SK-N-MC (cell line): ENCODE data around the gene TOP1.

ENCODE experiments used
- DNase-seq: peaks from one replicate; pipeline ENCODE4 v3.0.0-alpha.2; 2011; ENCODE audit warnings: low read depth, low spot score
- H3K27ac ChIP-seq: fragments of 200-600 bp; sonication (generic); 2 replicates; pipeline ENCODE4 v1.5.1; 2016; ENCODE audit warnings: mixed run types
- H3K36me3 ChIP-seq: fragments of 200-600 bp; sonication (generic); 2 replicates; pipeline ENCODE4 v1.6.1; 2017; ENCODE audit warnings: antibody characterized with exemption, low read length, mixed read lengths; ENCODE audit not compliant: insufficient read depth
- H3K4me3 ChIP-seq: fragments of 200-600 bp; sonication (generic); 2 replicates; pipeline ENCODE4 v1.5.1; 2016
- H3K9ac ChIP-seq: fragments of 200-600 bp; sonication (generic); 2 replicates; pipeline ENCODE4 v1.8.0; 2017; ENCODE audit warnings: mixed run types, mixed read lengths; ENCODE audit not compliant: insufficient read length
- H3K9me3 ChIP-seq: fragments of 200-600 bp; sonication (generic); 2 replicates; pipeline ENCODE4 v1.6.1; 2017; ENCODE audit warnings: low read depth, mild to moderate bottlenecking, antibody characterized with exemption, low read length, moderate library complexity, mixed read lengths
- EZH2 ChIP-seq: fragments of 200-600 bp; sonication (generic); IDR thresholded peaks from one replicate; pipeline ENCODE4 v1.6.1; 2017; ENCODE audit warnings: antibody characterized with exemption
- FOXP2 ChIP-seq: optimal IDR thresholded peaks from 2 replicates; pipeline ENCODE3; 2011; ENCODE audit warnings: mild to moderate bottlenecking, moderate library complexity; ENCODE audit not compliant: insufficient read depth; ENCODE audit errors: extremely low read length, control extremely low read depth
- POLR2AphosphoS5 ChIP-seq: IDR thresholded peaks from 2 replicates; pipeline ENCODE4 v1.6.1; 2012; ENCODE audit warnings: mild to moderate bottlenecking, low read depth, low read length, borderline replicate concordance

TOP1 gene

GRCh38 chr20:40990542-40991120, 38.0 kb upstream of the TOP1 start:
- Histone ChIP-seq H3K4me3 (no peak overlapping the region), H3K9me3 (no peaks in the 10 kb centered on the region), H3K36me3 (no peaks in the 10 kb centered on the region), H3K27ac (no peak overlapping the region), H3K9ac (no peak overlapping the region)
- TF ChIP-seq FOXP2, result no peak
- no peak for TF ChIP-seq EZH2
- no peak for TF ChIP-seq POLR2AphosphoS5
- no peak for DNase-seq

- no peaks in the 10 kb centered on the region for H3K36me3 ChIP-seq
- H3K4me3 ChIP-seq, result no peak overlapping the region
- H3K27ac ChIP-seq, result no peak overlapping the region
- TF ChIP-seq EZH2 (no peak), FOXP2 (no peak), POLR2AphosphoS5 (no peak)
- DNase-seq, result no peak
- no peaks in the 10 kb centered on the region for H3K9me3 ChIP-seq
- no peak overlapping the region for H3K9ac ChIP-seq
Measured at GRCh38 chr20:40991181-40991889, 37.3 kb upstream of the TOP1 start.

- no peak for DNase-seq
- no peaks in the 10 kb centered on the region for H3K9me3 ChIP-seq
- no peak overlapping the region for H3K4me3 ChIP-seq
- TF ChIP-seq EZH2, result no peak
- TF ChIP-seq POLR2AphosphoS5, result no peak
- no peak for TF ChIP-seq FOXP2
- no peak overlapping the region for H3K27ac ChIP-seq
- H3K9ac ChIP-seq, result no peak overlapping the region
- H3K36me3 ChIP-seq, result no peaks in the 10 kb centered on the region
Measured at GRCh38 chr20:40992349-40993113, 36.1 kb upstream of the TOP1 start.

GRCh38 chr20:40993794-40994540, 34.7 kb upstream of the TOP1 start:
- Histone ChIP-seq H3K9me3 (no peaks in the 10 kb centered on the region), H3K9ac (no peak overlapping the region), H3K36me3 (no peaks in the 10 kb centered on the region), H3K4me3 (no peak overlapping the region), H3K27ac (no peak overlapping the region)
- no peak for TF ChIP-seq FOXP2
- TF ChIP-seq EZH2, result no peak
- no peak for TF ChIP-seq POLR2AphosphoS5
- DNase-seq, result no peak

- TF ChIP-seq POLR2AphosphoS5 (no peak), EZH2 (no peak), FOXP2 (no peak)
- DNase-seq, result no peak
- H3K4me3 ChIP-seq, result no peak overlapping the region
- H3K9ac ChIP-seq, result no peak overlapping the region
- no peaks in the 10 kb centered on the region for H3K36me3 ChIP-seq
- H3K27ac ChIP-seq, result no peak overlapping the region
- no peaks in the 10 kb centered on the region for H3K9me3 ChIP-seq
Measured at GRCh38 chr20:40996326-40996725, 32.3 kb upstream of the TOP1 start.

GRCh38 chr20:40997116-40997515, 31.5 kb upstream of the TOP1 start:
- Histone ChIP-seq H3K27ac (no peak overlapping the region), H3K36me3 (no peaks in the 10 kb centered on the region), H3K9me3 (no peaks in the 10 kb centered on the region), H3K9ac (no peak overlapping the region), H3K4me3 (no peak overlapping the region)
- no peak for DNase-seq
- TF ChIP-seq FOXP2, result no peak
- no peak for TF ChIP-seq POLR2AphosphoS5
- no peak for TF ChIP-seq EZH2

GRCh38 chr20:40999841-41000240, 28.8 kb upstream of the TOP1 start:
- no peaks in the 10 kb centered on the region for H3K36me3 ChIP-seq
- no peak for DNase-seq
- no peaks in the 10 kb centered on the region for H3K9me3 ChIP-seq
- no peak for TF ChIP-seq EZH2
- TF ChIP-seq POLR2AphosphoS5, result no peak
- no peak for TF ChIP-seq FOXP2
- no peak overlapping the region for H3K4me3 ChIP-seq
- no peak overlapping the region for H3K27ac ChIP-seq
- H3K9ac ChIP-seq, result no peak overlapping the region

- no peaks in the 10 kb centered on the region for H3K9me3 ChIP-seq
- H3K4me3 ChIP-seq, result no peak overlapping the region
- DNase-seq, result no peak
- H3K9ac ChIP-seq, result no peak overlapping the region
- H3K36me3 ChIP-seq, result no peaks in the 10 kb centered on the region
- no peak overlapping the region for H3K27ac ChIP-seq
- TF ChIP-seq EZH2 (no peak), POLR2AphosphoS5 (no peak), FOXP2 (no peak)
Measured at GRCh38 chr20:41000628-41001027, 28.0 kb upstream of the TOP1 start.
